H7 (cell line): ENCODE measurements around the gene UTP15. TPM values are rescaled to one million over a fixed set of nuclear protein-coding genes. Genes with fewer than 3 reads are reported as not detected.
A peak's percentile ranks its signal among the peaks of the same experiment; 100 is the strongest.

ENCODE experiments used
- DNase-seq: peaks from one replicate; pipeline ENCODE4 v3.0.0; 2012
- H3K27me3 ChIP-seq: 2 replicates; pipeline ENCODE4 v1.6.0; 2011; ENCODE audit warnings: mild to moderate bottlenecking, low read length; ENCODE audit not compliant: control insufficient read depth, insufficient read depth
- H3K36me3 ChIP-seq: replicated peaks from 2 replicates; pipeline ENCODE4 v1.5.1; 2011; ENCODE audit warnings: low read length; ENCODE audit not compliant: control insufficient read depth, insufficient read depth
- H3K4me3 ChIP-seq: 2 replicates; pipeline ENCODE4 v1.5.1; 2011; ENCODE audit warnings: low read depth, mild to moderate bottlenecking, control low read depth, low read length, moderate library complexity; ENCODE audit not compliant: insufficient read depth
- total RNA-seq: library from RNA; depleted of rRNA; stranded (reverse); fragments of >200 nt; shearing (Covaris generic); gene quantifications from 2 replicates; pipeline ENCODE4 v1.2.3, GENCODE V29; 2014

Gene UTP15
- total RNA-seq, 1 experiment from 2014 or later = 24.6 TPM

DNA sequence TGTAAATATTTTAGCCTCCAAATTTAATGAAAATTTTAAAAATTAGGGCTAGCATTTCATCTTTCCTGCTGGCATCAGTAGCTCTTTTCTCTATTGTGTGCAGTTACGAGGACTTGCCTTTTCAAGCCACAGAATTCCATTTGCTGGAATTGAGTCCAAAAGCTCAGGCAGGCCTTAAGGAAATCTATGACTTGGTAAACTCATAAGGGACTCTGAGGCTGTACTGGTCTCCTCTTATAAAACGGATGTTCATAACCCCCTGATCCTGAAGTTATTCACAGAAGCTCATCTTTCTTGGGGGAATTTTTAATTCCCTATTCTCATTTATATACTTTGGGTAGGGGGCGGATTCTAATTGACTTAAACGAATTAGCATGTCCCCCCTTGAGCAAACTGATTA is 23.5 kb upstream of the UTP15 start:
- H3K27me3 ChIP-seq = no peaks in the 10 kb centered on the region
- DNase-seq = no peak
- H3K36me3 ChIP-seq = no peaks in the 10 kb centered on the region
- H3K4me3 ChIP-seq = no peak overlapping the region

DNA sequence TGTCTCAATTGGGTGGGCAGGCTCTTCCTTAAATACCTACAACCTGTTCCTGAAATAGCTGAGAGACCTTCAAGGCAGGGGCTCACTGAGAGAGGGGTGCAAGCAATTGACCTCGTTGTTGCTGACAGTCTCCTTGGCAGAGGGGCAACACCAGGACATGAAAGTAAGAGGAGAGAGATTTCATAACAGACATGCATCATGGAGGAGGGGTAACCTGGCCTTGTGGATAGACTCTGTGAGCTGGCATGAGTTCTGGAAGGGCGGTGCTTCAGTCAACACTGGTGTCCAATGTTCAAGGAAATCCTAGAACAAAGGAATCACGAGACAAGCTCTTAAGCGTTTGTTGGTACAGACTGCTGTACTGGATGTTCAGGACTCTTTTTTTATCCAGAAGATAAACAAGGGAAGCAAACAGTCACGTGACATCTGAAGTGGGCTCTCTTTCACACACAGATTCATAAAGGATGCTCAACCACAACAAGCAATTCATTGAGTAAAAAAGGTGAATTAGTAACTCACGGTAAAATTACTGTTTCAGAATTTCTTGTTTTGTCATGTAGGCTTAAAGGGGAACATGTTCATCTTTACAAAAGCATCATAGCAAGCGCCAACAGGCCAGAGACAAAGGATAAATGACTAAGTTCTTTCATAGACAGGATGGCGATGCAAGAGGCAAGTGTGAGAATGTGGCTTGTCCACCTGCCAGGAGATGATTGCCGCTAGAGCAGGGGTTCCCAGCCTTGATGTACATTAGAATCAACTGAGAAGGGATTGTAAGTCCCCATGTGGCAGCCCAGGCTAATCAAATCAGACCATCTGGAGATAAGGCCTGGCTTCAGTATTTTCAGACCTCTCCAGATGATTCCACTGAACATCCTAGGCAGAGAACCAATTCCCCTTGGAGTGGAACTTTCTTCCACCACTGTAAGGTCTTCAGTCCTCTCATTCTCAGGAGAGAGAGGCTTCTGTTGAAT is 20.8 kb upstream of the UTP15 start:
- H3K27me3 ChIP-seq = no peaks in the 10 kb centered on the region
- H3K4me3 ChIP-seq = no peak overlapping the region
- H3K36me3 ChIP-seq = no peaks in the 10 kb centered on the region

DNA sequence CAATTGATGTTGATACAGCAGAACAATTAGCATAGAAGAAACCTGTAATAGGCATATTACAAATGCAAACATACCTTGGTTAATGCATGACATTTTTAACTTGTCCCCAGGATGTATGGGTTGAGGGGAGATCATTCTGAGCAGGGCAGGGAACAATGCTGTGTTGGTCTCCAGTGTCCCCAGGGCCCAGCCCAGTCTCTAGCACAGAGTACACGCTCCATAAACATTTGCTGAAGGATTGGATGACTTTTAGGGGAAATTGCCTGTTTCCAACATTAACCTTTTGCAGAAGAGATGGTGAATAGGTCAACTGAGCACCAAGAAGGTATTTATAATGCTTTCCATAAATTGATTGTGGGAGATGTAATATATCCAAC is 20.2 kb upstream of the UTP15 start:
- Histone ChIP-seq H3K4me3 (no peak overlapping the region), H3K27me3 (no peaks in the 10 kb centered on the region), H3K36me3 (no peaks in the 10 kb centered on the region)
- DNase-seq = no peak

More for the DNA sequence above, 20.8 kb upstream of the UTP15 start:
- no peak for DNase-seq

DNA sequence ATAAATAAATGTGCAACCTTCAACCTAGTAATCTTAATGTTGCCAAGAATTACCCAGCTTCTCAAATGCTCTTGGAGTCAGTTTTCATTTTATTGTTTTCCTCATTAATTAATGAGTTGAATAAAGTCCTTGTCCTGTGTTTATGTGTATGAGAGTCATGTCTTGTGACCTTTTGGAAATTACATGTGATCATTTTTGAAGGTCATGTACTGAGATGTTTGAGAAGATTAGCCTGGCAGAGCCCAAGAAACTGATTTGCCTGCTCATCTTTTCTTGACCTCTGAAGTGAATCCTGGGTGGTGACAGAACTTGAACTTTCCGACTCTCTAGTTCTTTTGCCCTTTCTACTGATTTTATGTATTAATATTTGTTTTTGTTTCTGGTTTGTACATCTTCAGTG is 15.5 kb upstream of the UTP15 start:
- Histone ChIP-seq H3K36me3 (no peaks in the 10 kb centered on the region), H3K4me3 (no peak overlapping the region), H3K27me3 (no peaks in the 10 kb centered on the region)
- no peak for DNase-seq

DNA sequence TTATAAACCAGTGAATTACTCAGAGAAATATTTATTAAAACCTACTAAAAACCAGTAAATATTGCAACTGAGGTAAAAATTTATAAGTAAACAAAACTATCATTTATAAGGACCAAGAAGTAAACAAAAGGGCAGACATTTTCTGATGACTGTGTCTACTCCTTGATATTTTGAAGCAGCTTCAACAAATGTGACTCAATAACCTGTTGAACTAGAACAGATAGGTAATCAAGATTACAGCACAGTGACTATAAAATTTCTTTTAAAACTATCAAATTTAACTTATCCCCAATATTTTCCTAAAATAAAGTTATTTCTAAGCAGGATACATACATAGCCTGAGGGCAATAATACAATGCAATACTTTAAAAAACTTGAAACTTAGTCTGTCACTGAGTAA is 12.9 kb upstream of the UTP15 start:
- DNase-seq = no peak
- H3K4me3 ChIP-seq = no peak overlapping the region

DNA sequence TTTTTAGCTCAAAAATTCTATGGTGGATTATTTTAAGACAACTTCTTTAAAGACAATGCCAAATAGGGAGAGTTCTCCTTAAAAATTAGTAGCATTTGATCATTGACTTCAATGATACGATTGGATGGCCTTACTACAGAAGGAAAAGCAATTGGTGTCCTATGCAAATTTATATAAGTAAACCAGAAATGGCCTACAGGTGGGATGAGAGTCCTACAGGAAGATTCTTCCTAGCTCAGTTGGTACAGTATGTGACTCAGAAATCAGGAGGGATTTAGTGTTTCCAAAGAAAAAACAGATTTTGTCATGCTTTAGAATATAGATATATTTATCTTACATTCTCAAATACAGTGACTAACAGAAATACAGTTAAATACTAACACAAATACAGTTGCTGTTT is 6.6 kb upstream of the UTP15 start:
- Histone ChIP-seq H3K27me3 (no peaks in the 10 kb centered on the region), H3K4me3 (no peak overlapping the region), H3K36me3 (peaks cover 3% of the 10 kb centered on the region)
- DNase-seq = no peak

More for the DNA sequence above, 12.9 kb upstream of the UTP15 start:
- H3K36me3 ChIP-seq = no peaks in the 10 kb centered on the region; the same call in 1 of the 2 replicates
- H3K27me3 ChIP-seq = no peaks in the 10 kb centered on the region

DNA sequence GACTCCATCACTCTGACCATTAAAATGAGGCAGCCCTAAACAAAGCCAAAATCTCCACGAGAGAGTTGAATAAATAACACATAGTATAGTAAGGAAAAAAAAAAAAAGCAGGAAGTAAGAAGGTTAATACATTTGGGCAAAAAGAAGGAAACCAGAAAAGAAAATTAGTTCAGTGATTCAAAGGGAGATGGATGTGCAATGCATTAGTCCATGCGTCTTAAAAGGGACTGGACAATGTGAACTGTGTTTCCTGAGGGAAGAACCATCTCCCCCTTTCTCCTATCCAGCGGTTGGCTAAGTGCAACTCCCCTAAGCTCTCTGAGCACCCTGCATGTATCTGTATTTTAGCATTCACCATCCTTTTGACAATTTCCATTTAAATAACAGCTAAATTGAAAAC is 1.5 kb upstream of the UTP15 start:
- no peaks in the 10 kb centered on the region for H3K27me3 ChIP-seq
- H3K4me3 ChIP-seq = no peak overlapping the region; the same call in none of the 2 replicates
- no peak for DNase-seq
- peaks cover 6% of the 10 kb centered on the region for H3K36me3 ChIP-seq

DNA sequence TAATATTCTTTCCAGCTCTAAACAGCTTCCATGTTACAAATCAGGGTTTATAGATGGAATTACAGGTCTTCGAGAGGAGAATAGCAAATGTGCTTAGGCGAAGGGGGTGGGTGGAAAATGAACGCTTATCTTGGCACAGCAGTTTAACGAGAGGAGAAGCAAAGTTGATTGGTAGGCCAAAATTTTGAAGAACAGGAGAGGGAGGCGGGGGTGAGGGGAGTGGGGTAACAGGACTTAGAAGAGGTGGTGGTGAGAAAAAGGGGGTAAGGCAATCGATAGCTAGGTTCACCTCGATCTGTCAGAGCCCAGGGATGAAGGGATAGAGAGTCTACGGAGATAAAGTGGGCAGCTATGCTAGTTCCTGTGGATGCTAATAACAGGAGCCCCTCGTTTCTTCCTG is 868 bp upstream of the UTP15 start:
- peak; percentile 17 for DNase-seq
- peak overlapping the region; percentile 93 for H3K4me3 ChIP-seq
- H3K27me3 ChIP-seq = no peaks in the 10 kb centered on the region
- peaks cover 5% of the 10 kb centered on the region for H3K36me3 ChIP-seq

DNA sequence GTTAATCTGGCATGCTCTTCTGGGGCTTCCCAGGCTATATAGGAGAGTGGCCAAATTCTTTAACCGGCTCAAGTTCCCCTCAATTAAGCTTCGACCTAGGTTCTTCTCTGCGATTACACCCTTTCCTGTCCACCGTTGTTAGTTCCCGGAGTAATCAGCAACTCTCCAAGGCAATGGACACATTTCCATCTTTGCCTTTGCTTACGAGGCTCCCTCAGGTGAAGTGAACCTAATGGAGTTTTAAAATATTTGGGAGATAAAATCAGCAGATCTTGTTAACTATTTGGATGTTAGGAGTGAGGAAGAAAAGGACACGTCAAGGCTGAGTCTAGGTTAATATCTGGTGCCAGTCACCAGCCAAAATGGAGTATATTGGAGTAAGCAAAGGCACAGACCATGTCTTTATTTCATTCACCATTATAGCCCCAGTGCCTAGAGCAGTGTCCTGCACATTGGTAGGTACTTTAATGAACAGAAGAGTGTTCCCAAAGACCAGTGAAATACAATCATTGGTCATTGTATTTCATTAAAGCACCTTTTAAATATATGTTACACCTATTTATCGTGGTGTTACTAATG is 515 bp downstream of the UTP15 start:
- DNase-seq = no peak
- peaks cover 6% of the 10 kb centered on the region for H3K36me3 ChIP-seq

DNA sequence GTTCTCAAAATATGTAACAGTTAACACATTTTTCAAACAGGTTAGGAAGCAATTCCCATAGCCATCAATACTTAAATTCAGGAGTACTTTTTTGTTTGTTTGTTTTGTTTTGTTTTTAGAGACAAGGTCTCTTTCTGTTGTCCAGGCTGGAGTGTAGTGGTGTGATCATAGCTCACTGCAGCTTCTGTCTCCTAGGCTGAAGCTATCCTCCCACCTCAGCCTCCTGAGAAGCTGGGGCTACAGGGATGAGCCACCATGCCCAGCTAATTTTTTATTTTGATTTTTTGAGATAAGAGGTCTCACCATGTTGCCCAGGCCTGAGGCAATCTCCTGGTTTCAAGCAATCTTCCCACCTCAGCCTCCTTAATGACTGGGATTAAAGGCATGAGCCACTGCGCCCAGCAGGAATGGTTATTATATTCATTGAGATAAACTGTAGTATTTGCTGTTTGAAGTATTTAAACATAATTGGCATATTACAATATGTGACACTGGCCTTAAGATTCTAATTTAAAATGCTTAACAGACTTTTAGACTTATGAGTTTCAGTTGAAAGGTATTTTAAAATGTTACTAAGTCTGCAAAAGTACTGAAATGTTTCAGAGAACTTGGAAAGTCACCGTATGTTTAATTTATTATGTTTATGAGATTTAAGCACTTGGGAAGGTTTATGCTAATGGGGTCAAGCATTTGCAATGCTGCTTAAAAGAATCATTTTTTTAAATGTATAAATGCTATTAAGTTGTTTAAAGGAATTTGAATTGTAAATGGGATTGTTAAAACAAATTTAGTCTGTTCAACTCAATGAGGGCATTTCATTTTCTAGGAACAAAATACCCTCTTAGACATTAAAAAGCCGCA is 17.0 kb downstream of the UTP15 start:
- Histone ChIP-seq H3K36me3 (peaks cover 16% of the 10 kb centered on the region), H3K27me3 (no peaks in the 10 kb centered on the region), H3K4me3 (no peak overlapping the region)
- DNase-seq = no peak

More for the DNA sequence above, 515 bp downstream of the UTP15 start:
- Histone ChIP-seq H3K4me3 (peak overlapping the region; percentile 93), H3K27me3 (no peaks in the 10 kb centered on the region)

DNA sequence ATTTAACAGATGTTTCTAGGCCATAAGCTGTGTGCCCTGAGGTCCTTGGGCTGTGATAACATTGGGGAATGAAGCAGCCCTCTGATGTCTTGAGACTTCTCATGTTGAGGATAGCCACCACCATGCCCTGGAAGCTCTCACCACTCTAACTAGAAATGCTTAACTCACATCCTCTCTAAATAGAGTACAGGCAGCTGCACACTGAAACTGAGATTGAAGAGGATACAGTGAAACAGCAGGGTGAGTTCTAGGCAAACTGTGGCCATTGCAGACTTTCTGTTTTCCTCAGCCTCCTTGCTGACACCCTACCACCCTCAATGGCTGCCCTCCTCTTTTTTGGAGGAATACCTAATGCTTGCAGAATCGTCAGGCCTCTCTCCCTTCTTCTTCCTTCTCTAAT is 22.4 kb downstream of the UTP15 start:
- no peaks in the 10 kb centered on the region for H3K27me3 ChIP-seq
- no peak overlapping the region for H3K4me3 ChIP-seq
- H3K36me3 ChIP-seq = no peaks in the 10 kb centered on the region
- DNase-seq = no peak

DNA sequence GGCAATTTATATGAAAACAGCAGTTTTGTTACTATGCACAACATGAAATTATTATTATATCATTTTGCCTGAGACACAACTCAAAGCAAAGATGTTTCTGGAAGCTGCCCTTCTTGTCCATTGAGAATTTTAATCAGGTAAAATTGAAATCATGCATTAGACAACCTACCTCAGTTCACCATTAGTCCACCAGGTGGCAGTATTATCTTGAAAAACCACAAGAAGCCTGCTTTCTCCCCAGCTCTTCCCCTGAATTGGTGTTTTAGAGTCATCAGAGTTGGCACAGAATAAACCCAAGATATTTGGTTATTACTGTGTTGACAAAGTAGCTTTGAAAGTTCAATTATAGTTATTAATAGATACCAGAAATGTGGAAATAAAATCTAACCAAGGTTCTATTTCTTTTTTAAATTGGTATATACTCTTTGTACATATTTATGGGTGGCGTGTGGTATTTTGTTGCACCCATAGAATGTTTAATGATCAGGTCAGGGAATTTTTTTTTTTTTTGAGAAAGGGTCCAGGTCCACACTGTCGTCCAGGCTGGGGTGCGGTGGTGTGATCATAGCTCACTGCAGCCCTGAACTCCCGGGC is 25.7 kb downstream of the UTP15 start:
- DNase-seq = peak; percentile 43
- H3K4me3 ChIP-seq = no peak overlapping the region
- H3K27me3 ChIP-seq = no peaks in the 10 kb centered on the region
- no peaks in the 10 kb centered on the region for H3K36me3 ChIP-seq

DNA sequence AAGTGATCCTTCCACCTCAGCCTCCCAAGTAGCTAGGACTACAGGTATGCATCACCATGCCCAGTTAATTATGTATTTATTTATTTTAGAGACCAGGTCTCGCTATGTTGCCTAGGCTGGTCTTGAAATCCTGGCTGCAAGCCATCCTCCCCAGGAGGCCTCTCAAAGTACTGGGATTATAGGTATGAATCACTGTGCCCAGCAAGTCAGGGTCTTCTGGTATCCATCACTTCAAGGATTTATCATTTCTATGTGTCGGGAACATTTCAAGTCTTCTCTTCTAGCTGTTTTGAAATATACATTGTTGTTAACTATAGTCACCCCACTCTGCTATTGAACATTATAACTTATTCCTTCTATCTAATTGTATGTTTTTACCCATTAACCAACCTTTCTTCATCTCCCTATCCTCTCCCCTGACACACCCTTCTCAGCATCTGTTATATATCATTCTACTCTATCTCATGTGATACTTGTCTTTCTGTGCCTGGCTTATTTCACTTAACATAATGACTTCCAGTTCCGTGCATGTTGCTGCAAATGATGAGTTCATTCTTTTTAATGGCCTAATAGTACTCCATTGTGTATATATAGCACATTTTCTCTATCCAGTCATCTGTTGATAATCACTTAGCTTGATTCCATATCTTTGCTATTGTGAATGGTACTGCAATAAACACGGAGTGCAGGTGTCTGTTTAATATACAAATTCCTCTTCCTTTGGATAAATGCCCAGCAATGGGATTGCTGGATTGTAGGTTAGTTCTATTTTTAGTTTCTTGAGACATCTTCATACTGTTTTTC is 26.4 kb downstream of the UTP15 start:
- DNase-seq = no peak
- Histone ChIP-seq H3K27me3 (no peaks in the 10 kb centered on the region), H3K4me3 (no peak overlapping the region), H3K36me3 (no peaks in the 10 kb centered on the region)
